MM.1S (cell line): ENCODE results near the gene DSCAML1.

ENCODE experiments used
- EZH2 ChIP-seq: fragments of 300-600 bp; sonication (generic); optimal IDR thresholded peaks from 2 replicates; pipeline ENCODE3; 2017; ENCODE audit warnings: low read depth, mild to moderate bottlenecking, antibody characterized with exemption, low read length, mixed read lengths
- TF ChIP-seq, protein P1 (sequence below): fragments of 300-600 bp; sonication (generic); IDR thresholded peaks from 2 replicates; pipeline ENCODE4 v1.5.1; 2016; ENCODE audit warnings: antibody characterized with exemption, low read length, mixed read lengths

GRCh38 chr11:117743121-117743815 lies 53.7 kb downstream of the DSCAML1 start:
- TF ChIP-seq, protein P1, sequence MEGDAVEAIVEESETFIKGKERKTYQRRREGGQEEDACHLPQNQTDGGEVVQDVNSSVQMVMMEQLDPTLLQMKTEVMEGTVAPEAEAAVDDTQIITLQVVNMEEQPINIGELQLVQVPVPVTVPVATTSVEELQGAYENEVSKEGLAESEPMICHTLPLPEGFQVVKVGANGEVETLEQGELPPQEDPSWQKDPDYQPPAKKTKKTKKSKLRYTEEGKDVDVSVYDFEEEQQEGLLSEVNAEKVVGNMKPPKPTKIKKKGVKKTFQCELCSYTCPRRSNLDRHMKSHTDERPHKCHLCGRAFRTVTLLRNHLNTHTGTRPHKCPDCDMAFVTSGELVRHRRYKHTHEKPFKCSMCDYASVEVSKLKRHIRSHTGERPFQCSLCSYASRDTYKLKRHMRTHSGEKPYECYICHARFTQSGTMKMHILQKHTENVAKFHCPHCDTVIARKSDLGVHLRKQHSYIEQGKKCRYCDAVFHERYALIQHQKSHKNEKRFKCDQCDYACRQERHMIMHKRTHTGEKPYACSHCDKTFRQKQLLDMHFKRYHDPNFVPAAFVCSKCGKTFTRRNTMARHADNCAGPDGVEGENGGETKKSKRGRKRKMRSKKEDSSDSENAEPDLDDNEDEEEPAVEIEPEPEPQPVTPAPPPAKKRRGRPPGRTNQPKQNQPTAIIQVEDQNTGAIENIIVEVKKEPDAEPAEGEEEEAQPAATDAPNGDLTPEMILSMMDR, result no peak
- no peak for TF ChIP-seq EZH2
